K562 treated with DMSO at 1 percent for 48 hours (cell line): ENCODE measurements around the gene S100A14. TPM values are rescaled to one million over a fixed set of nuclear protein-coding genes. Genes with fewer than 3 reads are reported as not detected.

Experiments
- total RNA-seq: library from RNA; unstranded; fragments of 300-600 nt; gene quantifications from 2 replicates; pipeline ENCODE4 v1.2.3, GENCODE V29; 2022; ENCODE audit warnings: low replicate concordance; ENCODE audit errors: extremely low read depth

S100A14 gene
- not detected in 2 replicates for total RNA-seq

DNA sequence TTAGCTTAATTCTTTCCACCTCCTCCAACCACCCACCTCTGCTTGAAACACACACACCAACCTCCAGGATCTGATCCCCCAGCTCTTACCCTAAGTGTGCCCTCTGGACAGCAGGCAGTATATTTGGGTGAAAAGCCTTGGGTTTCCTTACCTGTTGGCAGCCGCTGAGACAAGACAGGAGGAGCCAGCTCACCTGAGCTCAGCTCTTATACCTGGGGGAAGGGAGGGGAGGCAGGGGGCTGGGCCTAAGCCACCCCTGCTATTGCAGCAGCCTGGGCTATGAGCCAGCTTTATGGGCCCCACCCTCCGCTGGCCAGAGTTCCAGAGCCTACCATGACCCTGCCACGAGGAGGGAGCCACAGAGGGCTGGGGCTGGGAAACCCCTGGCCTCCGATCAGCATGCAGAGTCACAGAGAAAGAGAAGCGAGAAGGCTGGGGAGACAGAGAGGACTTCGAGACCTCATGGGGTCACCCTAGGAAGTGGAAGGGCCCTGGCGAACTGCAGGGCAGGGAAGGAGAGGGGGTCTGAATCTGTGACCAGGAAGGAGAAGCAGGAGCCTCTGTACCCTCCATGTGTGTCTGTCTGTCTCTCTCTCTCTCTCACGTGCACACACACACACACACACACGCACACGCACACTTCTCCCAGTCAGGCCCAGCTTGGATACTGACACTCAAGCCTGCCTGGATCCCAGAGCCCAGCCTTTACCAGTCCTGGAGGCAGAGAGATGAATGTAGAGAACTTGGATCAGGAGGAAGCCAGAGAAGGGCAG is at the start of gene S100A14:
TSS of gene S100A14 (minus strand) at position 182 of the 773 bp plus-strand sequence. CDS start 467 bp downstream, outside the sequence.

DNA sequence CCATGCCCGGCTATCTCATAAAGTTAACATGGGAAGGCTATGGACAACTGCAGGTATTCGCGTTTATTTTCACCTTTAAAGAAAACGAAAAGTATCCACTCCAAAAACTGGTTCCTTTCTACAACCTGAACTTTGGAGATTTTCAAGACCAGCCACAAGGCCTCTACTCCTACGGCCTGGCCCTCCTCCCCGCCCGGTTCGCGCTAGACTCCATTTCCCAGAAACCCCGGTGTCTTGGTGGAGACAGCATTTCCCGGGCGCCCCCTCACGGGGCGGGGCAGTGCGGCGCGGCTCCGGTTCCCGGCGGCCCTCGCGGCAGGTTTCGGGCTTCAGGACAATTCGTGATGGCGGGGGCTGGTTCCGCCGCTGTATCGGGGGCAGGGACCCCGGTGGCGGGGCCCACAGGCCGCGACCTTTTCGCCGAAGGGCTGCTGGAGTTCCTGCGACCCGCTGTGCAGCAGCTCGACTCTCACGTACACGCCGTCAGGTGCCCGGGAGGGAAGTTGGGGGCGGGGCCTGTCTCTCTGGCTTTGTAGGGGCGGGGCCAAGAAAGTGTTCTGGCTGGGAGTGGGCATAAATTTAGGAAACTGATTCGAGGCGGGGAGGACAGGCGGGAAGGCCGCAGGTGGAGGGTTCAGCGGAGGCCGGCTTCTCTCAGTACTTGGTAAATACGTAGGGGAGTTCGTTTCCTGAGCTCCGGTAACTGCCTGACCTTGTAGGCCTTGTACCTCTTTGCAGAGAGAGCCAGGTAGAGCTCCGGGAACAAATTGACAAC is 42.5 kb upstream of the S100A14 start, which contains the start of gene SNAPIN:
TSS of gene SNAPIN (plus strand) at position 304 of the 775 bp plus-strand sequence. CDS start at position 345, 41 bp downstream.

DNA sequence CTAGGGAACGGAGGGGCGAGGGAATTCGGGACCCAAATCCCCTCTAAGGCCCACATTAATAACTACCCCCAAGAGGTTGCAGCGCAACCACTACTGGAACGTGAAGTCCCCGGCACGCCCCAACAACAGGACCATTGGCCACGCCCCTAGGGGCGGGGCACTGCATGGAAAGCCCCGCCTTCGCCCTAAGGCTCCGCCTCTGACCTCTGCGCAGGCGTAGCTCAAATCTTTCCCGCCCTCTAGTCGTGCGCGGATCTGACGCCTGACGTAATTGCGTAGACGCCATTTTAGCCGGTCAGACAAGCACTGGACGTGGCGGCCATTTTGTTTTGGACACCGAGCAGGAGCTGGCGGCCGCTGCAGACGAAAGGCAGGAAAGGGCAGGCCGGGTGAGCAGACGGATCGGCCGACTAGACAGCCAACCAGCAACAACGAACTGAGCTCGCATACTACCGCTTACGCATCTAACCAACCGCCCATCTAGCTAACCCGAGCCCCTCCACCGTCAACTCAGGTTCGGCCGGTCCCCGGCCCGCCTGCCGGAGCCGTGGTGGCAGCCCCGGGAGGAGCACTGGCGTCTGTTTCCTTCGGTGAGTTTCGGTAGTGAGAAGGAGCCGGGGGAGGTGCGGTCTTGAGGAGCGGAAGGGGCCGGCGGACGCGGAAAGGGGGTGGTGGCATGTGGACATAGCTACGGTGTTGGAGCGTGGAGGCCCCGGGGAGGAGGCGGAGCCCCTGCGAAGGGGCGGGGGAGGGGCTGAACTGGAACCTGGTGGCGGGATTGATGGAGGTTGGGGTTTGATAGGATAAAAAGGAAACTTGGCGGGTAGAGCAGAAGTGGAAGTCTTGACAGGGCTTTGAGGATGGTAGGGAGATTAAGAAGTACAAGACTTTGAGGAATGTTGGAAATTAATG is 17.9 kb upstream of the S100A14 start, which contains the start of gene CHTOP:
TSS of gene CHTOP (plus strand) at position 313 of the 912 bp plus-strand sequence. CDS start 2,523 bp downstream, outside the sequence.

DNA sequence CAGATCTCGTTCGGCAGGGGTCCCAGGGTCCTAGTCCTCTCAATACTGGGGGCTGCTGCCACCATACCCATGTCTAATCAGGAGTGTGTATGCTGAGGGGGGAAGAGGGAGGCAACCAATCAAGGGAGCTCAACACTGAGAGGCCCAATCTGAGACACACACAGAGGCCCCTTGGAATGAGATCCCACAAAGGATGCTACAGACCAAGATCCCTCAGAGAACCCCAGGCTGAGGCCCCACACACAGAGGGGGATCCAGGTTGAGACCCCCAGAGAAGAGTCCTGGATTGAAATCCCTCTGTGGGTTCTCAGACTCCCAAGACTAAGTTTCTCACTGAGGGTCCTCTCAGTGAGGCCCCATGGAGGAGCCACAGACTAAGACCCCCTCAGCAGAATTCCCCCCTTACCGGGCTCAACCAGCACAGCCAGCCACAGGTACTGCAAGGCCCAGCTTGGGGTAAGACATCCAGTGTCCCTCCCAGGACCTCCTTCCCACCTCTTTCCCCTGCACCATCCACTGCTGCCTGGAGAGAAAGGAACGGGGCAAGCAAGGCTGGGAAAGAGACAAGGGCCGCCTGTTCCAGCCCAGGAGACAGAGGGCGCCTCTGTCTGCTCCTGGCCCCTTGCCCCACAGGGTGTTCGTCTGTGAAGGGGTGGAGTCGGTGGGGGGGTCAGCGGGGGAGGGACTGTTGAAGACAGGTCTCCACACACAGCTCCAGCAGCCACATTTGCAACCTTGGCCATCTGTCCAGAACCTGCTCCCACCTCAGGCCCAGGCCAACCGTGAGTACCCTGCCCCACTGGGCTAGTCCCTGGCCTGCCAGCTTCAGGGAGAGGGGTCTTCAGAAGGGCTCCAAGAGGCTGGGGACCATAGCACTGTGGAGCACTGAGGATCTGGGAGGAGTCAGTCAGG is 11.8 kb upstream of the S100A14 start, which contains the start of gene S100A1:
TSS of gene S100A1 (plus strand) at position 720 of the 912 bp plus-strand sequence. CDS start 2,088 bp downstream, outside the sequence.

DNA sequence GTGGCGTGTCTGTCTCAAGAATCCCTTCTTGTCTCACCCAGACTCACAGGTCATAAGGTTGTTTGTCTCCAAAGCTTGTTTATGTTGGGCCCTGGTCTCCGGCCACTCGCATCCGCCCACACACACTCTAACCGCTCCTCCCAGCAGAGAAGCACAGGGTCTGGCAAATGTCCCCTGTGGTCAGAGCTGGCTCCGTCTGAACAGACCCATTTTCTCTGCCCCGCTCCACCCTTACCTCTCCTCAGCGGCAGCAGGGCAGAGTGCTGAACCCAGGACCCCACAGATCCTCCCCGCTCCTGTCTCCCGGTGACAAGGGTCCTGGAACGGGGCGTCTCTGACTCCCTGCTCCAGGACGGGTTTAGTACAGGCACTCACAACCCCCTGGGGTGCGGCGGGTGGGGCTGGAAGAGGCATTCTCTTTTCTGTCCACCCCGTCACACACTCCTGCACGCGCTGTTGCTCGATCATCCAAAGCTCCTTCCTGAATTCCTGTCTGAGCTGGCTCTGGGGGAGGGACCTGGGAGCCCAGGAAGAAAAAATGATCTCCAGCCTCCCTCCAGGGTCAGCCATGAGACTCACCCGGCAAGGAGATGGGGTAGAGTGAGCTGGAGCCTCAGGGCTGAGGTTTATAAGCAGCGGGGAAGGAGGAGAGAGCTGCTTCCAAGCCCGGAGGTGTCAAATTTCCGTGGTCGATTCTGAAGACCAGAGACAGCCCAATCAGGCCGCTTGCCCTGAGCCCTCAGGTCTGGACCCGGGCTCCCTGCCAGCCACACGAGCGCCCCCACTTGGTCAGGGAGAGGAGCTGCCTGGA is 11.0 kb upstream of the S100A14 start, which contains the start of gene S100A13:
TSS of gene S100A13 (minus strand) at position 602 of the 811 bp plus-strand sequence. CDS start 1,033 bp downstream, outside the sequence.

DNA sequence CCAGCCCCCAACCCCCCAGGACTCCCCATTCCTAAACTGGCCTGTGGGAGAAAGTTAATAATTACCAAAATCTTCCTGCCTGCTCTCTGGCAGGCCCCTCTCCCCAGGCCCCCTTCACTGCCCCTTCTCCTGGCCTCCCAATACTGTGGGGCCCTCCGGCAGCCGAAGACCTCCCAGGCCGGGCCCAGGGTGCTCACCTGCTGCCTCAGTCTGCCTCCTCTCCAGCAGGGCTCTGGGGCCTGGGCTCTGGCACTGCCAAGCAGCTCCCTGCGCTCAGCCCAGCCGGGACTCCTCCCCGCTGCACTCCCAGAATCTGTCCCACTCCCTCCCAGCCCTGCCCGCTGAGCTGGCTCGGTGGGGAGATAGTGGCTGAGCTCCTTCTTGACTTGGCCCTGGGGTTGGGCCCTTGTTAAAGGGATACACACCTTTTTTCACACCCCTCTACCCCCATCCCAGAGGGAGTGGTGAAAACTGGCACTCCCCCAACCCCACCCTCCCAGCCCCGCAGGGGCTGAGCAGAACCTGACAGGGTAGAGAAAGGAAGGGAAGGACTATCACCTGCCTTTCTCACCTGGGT is 3.3 kb downstream of the S100A14 start, which contains the start of gene S100A16:
TSS of gene S100A16 (minus strand) at position 383 of the 577 bp plus-strand sequence. CDS start 4,986 bp downstream, outside the sequence.

DNA sequence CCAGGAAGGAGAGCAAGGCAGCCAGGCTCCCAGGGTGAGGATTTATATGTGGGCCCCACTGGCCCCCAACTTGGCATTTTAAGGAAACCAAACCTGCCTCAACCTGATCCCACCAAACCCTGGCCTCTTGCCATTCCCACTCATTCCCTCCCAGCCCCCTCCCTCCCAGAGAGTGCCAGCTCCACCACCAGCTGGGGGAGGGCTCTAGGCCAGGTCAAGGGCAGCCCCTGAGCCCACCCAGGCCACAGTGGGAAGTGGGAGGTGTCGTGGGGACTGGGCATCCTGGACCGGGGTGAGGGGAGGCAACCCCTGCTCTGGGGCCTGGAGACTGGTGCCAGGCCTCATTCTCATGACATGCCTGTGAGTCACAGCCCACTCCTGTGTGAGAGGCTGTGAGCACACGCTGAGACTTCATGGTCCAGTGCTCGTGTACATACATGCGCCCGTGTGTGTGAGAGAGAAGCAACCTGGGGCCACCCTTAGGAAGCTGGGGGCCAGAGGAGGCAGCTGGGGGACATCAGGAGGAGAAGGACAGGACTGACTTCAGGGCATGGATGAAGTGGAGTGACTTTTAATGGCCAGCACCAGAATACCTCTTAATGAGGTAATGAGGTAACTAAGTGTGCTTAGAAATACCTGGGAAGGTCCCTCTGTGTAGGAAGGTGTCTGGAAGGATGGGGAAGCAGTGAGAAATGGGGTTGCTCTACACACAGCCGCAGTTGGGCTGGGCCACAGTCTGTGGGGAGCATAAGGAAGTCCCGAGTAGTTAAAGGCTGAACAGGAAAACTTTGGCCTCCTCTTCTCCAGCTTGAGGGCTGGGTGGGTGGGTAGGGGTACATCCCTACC is 50.4 kb downstream of the S100A14 start, which contains the start of gene S100A2:
TSS of gene S100A2 (minus strand) at position 316 of the 846 bp plus-strand sequence. CDS start 1,967 bp downstream, outside the sequence.

Other genes with a start within 250 kb of the S100A14 start
- gene S100A12, start 240.7 kb downstream of the S100A14 start, total RNA-seq, result not detected in 2 replicates
- gene S100A8, start 225.3 kb downstream of the S100A14 start, total RNA-seq, result not detected in 2 replicates
- not detected in 2 replicates for gene S100A7A, start 199.8 kb downstream of the S100A14 start, total RNA-seq
- gene S100A7, start 155.7 kb downstream of the S100A14 start, total RNA-seq, result not detected in 2 replicates
- gene S100A6, start 80.3 kb downstream of the S100A14 start, total RNA-seq, result not detected in 2 replicates
- not detected in 2 replicates for gene S100A5, start 75.4 kb downstream of the S100A14 start, total RNA-seq
- not detected in 2 replicates for gene S100A4, start 70.5 kb downstream of the S100A14 start, total RNA-seq
- gene S100A3, start 67.1 kb downstream of the S100A14 start, total RNA-seq, result not detected in 2 replicates
- gene S100A2, start 50.5 kb downstream of the S100A14 start, total RNA-seq, result not detected in 2 replicates
- not detected in 2 replicates for gene S100A16, start 3.2 kb downstream of the S100A14 start, total RNA-seq
- not detected in 2 replicates for gene S100A13, start 11.2 kb upstream of the S100A14 start, total RNA-seq
- gene S100A1, start 12.1 kb upstream of the S100A14 start, total RNA-seq, result not detected in 2 replicates
- not detected in 2 replicates for gene CHTOP, start 17.7 kb upstream of the S100A14 start, total RNA-seq
- gene SNAPIN, start 42.4 kb upstream of the S100A14 start, total RNA-seq, result not detected in 2 replicates
- not detected in 2 replicates for gene ILF2, start 54.7 kb upstream of the S100A14 start, total RNA-seq
- gene NPR1, start 62.4 kb upstream of the S100A14 start, total RNA-seq, result not detected in 2 replicates
- gene INTS3, start 111.7 kb upstream of the S100A14 start, total RNA-seq, result not detected in 2 replicates
- not detected in 2 replicates for gene SLC27A3, start 159.1 kb upstream of the S100A14 start, total RNA-seq